ENCODE results near the gene HYCC2.

DNA sequence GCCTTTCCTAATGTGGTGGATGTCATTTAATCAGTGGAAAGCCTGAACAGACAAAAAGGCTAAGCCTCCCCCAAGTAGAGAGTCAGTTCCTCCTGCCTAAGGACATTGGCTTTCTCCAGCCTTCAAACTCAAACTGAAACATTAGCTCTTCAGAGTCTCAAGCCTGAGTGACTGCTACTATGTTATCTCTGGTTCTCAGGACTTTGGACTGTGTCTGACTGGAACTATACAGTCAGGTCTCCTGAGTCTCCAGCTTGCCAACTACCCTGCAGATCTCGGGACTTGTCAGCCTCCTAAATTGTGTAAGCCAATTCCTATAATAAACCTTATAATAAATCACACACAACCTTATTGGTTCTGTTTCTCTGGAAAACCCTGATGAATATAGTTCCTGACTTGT lies 12.6 kb downstream of the HYCC2 start:
- TF ChIP-seq, protein P1, sequence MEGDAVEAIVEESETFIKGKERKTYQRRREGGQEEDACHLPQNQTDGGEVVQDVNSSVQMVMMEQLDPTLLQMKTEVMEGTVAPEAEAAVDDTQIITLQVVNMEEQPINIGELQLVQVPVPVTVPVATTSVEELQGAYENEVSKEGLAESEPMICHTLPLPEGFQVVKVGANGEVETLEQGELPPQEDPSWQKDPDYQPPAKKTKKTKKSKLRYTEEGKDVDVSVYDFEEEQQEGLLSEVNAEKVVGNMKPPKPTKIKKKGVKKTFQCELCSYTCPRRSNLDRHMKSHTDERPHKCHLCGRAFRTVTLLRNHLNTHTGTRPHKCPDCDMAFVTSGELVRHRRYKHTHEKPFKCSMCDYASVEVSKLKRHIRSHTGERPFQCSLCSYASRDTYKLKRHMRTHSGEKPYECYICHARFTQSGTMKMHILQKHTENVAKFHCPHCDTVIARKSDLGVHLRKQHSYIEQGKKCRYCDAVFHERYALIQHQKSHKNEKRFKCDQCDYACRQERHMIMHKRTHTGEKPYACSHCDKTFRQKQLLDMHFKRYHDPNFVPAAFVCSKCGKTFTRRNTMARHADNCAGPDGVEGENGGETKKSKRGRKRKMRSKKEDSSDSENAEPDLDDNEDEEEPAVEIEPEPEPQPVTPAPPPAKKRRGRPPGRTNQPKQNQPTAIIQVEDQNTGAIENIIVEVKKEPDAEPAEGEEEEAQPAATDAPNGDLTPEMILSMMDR (conservative IDR thresholded peaks at IDR 0.05 in 1 of 2, IDR thresholded peaks at IDR 0.05 in 1 of 2; ENCODE audit: extremely low read depth in 1 of 2, insufficient read depth in 1 of 2, low read depth in 1 of 2, low read length in 2 of 2): no peak
- TF ChIP-seq EZH2 (IDR thresholded peaks at IDR 0.05; ENCODE audit: borderline replicate concordance, low read length): no peak
